HEK293 (cell line): ENCODE data around the gene TEC.

Experiments
- CTCF ChIA-PET: fragments of 350-600 bp; formaldehyde crosslinking; extraction: SDS; loops from one replicate; lab custom pipeline; 2021; ENCODE audit warnings: antibody characterized with exemption; lab: Yijun Ruan, JAX
- POLR2A ChIA-PET: fragments of 300-600 bp; formaldehyde crosslinking; extraction: SDS; loops from one replicate; lab custom pipeline; 2020; ENCODE audit warnings: antibody characterized with exemption, inconsistent platforms; lab: Yijun Ruan, JAX
- H3K27ac ChIP-seq: fragments of 200-500 bp; sonication (Bioruptor generic); 2 replicates; pipeline ENCODE4 v1.5.1; 2014; ENCODE audit warnings: low read depth, low read length, control low read depth, inconsistent platforms; ENCODE audit errors: extremely low read depth
- H3K36me3 ChIP-seq, 2 experiments: fragments of 200-500 bp in 1 of 2; sonication (Bioruptor generic) in 1 of 2; 1 replicate in 1 of 2; 2 replicates in 1 of 2; pipeline ENCODE4 v1.5.1; 2014 to 2017; ENCODE audit warnings: inconsistent platforms in 2 of 2, low read length in 2 of 2; ENCODE audit not compliant: control insufficient read depth in 2 of 2, insufficient read depth in 1 of 2
- H3K4me1 ChIP-seq: fragments of 200-500 bp; sonication (Bioruptor generic); 2 replicates; pipeline ENCODE4 v1.5.1; 2014; ENCODE audit warnings: mild to moderate bottlenecking, low read length, inconsistent platforms; ENCODE audit not compliant: control insufficient read depth, insufficient read depth
- H3K4me3 ChIP-seq: 2 replicates; pipeline ENCODE4 v1.5.1; 2011; ENCODE audit warnings: low read depth, mild to moderate bottlenecking, control low read depth, low read length, moderate library complexity
- H3K9me3 ChIP-seq: fragments of 200-500 bp; sonication (Bioruptor generic); 2 replicates; pipeline ENCODE4 v1.5.1; 2014; ENCODE audit warnings: low read depth, low read length, inconsistent platforms; ENCODE audit not compliant: control insufficient read depth, insufficient read depth
- KLF10 ChIP-seq: fragments of 450-650 bp; IDR thresholded peaks from 2 replicates; pipeline ENCODE4 v1.5.1; 2018; ENCODE audit warnings: missing biosample characterization, mild to moderate bottlenecking, missing genetic modification characterization
- MYNN ChIP-seq: fragments of 450-650 bp; formaldehyde crosslinking; IDR thresholded peaks from 2 replicates; pipeline ENCODE4 v1.5.1; 2016; ENCODE audit warnings: missing biosample characterization, missing genetic modification characterization, borderline replicate concordance
- PRDM1 ChIP-seq: fragments of 450-650 bp; formaldehyde crosslinking; IDR thresholded peaks from 2 replicates; pipeline ENCODE4; 2016; ENCODE audit warnings: missing biosample characterization, missing genetic modification characterization
- YY1 ChIP-seq: fragments of 450-650 bp; formaldehyde crosslinking; IDR thresholded peaks from 2 replicates; pipeline ENCODE4 v1.5.1; 2018; ENCODE audit warnings: missing biosample characterization, missing genetic modification characterization
- ZEB2 ChIP-seq: fragments of 450-650 bp; formaldehyde crosslinking; IDR thresholded peaks from 2 replicates; pipeline ENCODE4 v1.5.1; 2016; ENCODE audit warnings: missing biosample characterization, missing genetic modification characterization
- ZNF112 ChIP-seq: fragments of 450-650 bp; formaldehyde crosslinking; IDR thresholded peaks from 2 replicates; pipeline ENCODE4 v1.5.0; 2017; ENCODE audit warnings: missing biosample characterization, missing genetic modification characterization
- ZNF114 ChIP-seq: fragments of 450-650 bp; formaldehyde crosslinking; IDR thresholded peaks from 2 replicates; pipeline ENCODE4 v1.5.0; 2017; ENCODE audit warnings: missing biosample characterization, missing genetic modification characterization
- ZNF121 ChIP-seq: fragments of 450-650 bp; formaldehyde crosslinking; IDR thresholded peaks from 2 replicates; pipeline ENCODE4 v1.5.1; 2016; ENCODE audit warnings: missing biosample characterization, missing genetic modification characterization
- ZNF221 ChIP-seq: fragments of 450-650 bp; formaldehyde crosslinking; IDR thresholded peaks from 2 replicates; pipeline ENCODE4 v1.5.1; 2017; ENCODE audit warnings: missing biosample characterization, missing genetic modification characterization, borderline replicate concordance
- ZNF350 ChIP-seq: fragments of 450-650 bp; formaldehyde crosslinking; IDR thresholded peaks from 2 replicates; pipeline ENCODE4 v1.5.0; 2017; ENCODE audit warnings: missing biosample characterization, mild to moderate bottlenecking, missing genetic modification characterization
- ZNF48 ChIP-seq: fragments of 450-650 bp; formaldehyde crosslinking; IDR thresholded peaks from 2 replicates; pipeline ENCODE4 v1.5.1; 2016; ENCODE audit warnings: missing biosample characterization, missing genetic modification characterization
- ZNF544 ChIP-seq: fragments of 450-650 bp; formaldehyde crosslinking; IDR thresholded peaks from 2 replicates; pipeline ENCODE4 v1.5.0; 2017; ENCODE audit warnings: missing biosample characterization, missing genetic modification characterization
- ZNF596 ChIP-seq: fragments of 450-650 bp; IDR thresholded peaks from 2 replicates; pipeline ENCODE4 v1.5.0; 2018; ENCODE audit warnings: missing biosample characterization, mild to moderate bottlenecking, missing genetic modification characterization, moderate library complexity
- ZNF76 ChIP-seq: fragments of 450-650 bp; formaldehyde crosslinking; IDR thresholded peaks from 2 replicates; pipeline ENCODE4; 2016; ENCODE audit warnings: low read depth, missing biosample characterization, missing genetic modification characterization, borderline replicate concordance
- TF ChIP-seq, protein P1 (sequence below): fragments of 450-650 bp; formaldehyde crosslinking; IDR thresholded peaks from 2 replicates; pipeline ENCODE4 v1.5.1; 2016; ENCODE audit warnings: missing biosample characterization, missing genetic modification characterization
- TF ChIP-seq, protein P2 (sequence below): fragments of 450-650 bp; formaldehyde crosslinking; conservative IDR thresholded peaks from 2 replicates; pipeline ENCODE4 v1.5.1; 2016; ENCODE audit warnings: low read depth, missing biosample characterization, missing genetic modification characterization
- TF ChIP-seq, protein P3 (sequence below): fragments of 450-650 bp; formaldehyde crosslinking; IDR thresholded peaks from 2 replicates; pipeline ENCODE4 v1.5.1; 2017; ENCODE audit warnings: missing biosample characterization, missing genetic modification characterization
- TF ChIP-seq, protein P4 (sequence below): fragments of 450-650 bp; formaldehyde crosslinking; IDR thresholded peaks from 2 replicates; pipeline ENCODE4 v1.5.1; 2017; ENCODE audit warnings: missing biosample characterization, missing genetic modification characterization
- TF ChIP-seq, protein P5 (sequence below): fragments of 450-650 bp; formaldehyde crosslinking; IDR thresholded peaks from 2 replicates; pipeline ENCODE4 v1.5.1; 2016; ENCODE audit warnings: missing biosample characterization, missing genetic modification characterization, borderline replicate concordance

Gene TEC

DNA sequence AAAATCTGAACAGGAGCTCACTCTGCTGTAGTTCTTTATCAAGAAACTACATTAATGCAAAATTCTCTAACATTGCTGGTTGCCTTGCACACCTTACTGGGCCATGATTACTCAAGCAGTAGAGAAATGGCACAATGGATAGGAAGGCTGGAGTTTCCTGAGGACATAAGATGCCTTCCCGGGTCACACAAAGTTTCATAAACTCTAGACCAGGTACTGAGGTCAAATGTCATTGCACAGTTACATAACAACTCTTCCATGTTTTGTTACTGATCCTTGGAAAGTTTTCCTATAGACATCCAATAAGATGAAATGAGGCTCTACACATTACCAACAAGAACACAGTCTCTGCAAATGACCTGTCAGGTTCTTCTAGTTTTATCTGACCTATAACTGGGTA, 9.9 kb downstream of the TEC start (continued):
- TF ChIP-seq, protein P1, sequence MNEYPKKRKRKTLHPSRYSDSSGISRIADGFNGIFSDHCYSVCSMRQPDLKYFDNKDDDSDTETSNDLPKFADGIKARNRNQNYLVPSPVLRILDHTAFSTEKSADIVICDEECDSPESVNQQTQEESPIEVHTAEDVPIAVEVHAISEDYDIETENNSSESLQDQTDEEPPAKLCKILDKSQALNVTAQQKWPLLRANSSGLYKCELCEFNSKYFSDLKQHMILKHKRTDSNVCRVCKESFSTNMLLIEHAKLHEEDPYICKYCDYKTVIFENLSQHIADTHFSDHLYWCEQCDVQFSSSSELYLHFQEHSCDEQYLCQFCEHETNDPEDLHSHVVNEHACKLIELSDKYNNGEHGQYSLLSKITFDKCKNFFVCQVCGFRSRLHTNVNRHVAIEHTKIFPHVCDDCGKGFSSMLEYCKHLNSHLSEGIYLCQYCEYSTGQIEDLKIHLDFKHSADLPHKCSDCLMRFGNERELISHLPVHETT (tag by site-specific recombination): no peak
- no peak for TF ChIP-seq ZNF544 (tag by site-specific recombination)
- TF ChIP-seq, protein P2, sequence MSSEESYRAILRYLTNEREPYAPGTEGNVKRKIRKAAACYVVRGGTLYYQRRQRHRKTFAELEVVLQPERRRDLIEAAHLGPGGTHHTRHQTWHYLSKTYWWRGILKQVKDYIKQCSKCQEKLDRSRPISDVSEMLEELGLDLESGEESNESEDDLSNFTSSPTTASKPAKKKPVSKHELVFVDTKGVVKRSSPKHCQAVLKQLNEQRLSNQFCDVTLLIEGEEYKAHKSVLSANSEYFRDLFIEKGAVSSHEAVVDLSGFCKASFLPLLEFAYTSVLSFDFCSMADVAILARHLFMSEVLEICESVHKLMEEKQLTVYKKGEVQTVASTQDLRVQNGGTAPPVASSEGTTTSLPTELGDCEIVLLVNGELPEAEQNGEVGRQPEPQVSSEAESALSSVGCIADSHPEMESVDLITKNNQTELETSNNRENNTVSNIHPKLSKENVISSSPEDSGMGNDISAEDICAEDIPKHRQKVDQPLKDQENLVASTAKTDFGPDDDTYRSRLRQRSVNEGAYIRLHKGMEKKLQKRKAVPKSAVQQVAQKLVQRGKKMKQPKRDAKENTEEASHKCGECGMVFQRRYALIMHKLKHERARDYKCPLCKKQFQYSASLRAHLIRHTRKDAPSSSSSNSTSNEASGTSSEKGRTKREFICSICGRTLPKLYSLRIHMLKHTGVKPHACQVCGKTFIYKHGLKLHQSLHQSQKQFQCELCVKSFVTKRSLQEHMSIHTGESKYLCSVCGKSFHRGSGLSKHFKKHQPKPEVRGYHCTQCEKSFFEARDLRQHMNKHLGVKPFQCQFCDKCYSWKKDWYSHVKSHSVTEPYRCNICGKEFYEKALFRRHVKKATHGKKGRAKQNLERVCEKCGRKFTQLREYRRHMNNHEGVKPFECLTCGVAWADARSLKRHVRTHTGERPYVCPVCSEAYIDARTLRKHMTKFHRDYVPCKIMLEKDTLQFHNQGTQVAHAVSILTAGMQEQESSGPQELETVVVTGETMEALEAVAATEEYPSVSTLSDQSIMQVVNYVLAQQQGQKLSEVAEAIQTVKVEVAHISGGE (tag by site-specific recombination): no peak
- no peak for TF ChIP-seq ZNF112 (tag by site-specific recombination)

DNA sequence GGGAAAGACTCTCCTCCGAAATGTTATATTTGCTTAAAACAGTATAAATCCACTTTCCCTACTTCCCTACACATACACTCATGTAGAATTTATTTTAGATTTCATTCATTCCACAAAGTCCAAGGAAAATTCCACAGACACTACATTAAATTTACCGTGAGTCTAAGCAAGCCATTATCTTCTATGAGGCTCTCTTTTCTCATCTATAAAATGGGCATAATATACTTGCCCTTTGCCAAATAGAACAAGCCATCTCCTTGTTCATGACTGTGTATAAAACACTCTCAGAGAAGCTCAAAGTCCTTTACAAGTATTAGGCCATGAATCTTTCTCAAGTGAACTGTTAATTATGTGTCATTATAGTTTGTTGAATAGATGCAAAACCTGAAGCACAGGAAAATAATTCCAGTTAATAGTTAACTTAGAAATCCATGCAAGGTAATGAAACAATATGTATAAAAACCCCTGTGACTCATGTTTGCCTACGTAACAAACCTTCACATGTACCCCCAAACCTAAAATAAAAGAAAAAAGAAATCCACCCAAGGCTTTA, 10.7 kb downstream of the TEC start:
- TF ChIP-seq ZEB2 (tag by site-specific recombination) (no peak), MYNN (tag by site-specific recombination) (no peak), ZNF114 (tag by site-specific recombination) (no peak), ZNF350 (tag by site-specific recombination) (no peak), ZNF48 (no peak), ZNF596 (no peak), ZNF221 (no peak), ZNF121 (tag by site-specific recombination) (no peak)
- TF ChIP-seq, protein P3, sequence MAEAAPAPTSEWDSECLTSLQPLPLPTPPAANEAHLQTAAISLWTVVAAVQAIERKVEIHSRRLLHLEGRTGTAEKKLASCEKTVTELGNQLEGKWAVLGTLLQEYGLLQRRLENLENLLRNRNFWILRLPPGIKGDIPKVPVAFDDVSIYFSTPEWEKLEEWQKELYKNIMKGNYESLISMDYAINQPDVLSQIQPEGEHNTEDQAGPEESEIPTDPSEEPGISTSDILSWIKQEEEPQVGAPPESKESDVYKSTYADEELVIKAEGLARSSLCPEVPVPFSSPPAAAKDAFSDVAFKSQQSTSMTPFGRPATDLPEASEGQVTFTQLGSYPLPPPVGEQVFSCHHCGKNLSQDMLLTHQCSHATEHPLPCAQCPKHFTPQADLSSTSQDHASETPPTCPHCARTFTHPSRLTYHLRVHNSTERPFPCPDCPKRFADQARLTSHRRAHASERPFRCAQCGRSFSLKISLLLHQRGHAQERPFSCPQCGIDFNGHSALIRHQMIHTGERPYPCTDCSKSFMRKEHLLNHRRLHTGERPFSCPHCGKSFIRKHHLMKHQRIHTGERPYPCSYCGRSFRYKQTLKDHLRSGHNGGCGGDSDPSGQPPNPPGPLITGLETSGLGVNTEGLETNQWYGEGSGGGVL (tag by site-specific recombination): no peak
- Histone ChIP-seq H3K4me1 (no peaks in the 10 kb centered on the region), H3K27ac (no peak overlapping the region), H3K4me3 (no peak overlapping the region), H3K36me3 (no peaks in the 10 kb centered on the region), H3K9me3 (no peaks in the 10 kb centered on the region)
- ChIA-PET POLR2A (no interaction called here), CTCF (no interaction called here)

DNA sequence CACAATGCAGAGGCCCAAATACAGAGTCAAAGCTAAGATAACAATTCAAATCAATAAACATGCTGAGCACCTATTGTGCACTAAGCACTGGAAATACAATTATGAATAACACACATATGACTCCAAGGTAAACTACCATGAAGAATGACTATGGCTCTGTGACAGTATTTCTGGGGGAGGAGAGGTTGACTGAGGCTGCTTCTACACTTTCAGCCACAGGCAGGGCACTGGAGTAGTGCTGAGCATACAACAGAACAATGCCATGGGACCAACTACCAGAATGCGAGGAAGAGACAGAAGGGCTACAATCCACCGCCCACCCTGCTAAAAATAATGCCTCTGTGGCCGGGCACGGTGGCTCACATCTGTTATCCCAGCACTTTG, 13.7 kb downstream of the TEC start:
- no peaks in the 10 kb centered on the region for H3K9me3 ChIP-seq
- POLR2A ChIA-PET: no interaction called here
- no peaks in the 10 kb centered on the region for H3K4me1 ChIP-seq
- CTCF ChIA-PET: no interaction called here
- no peak overlapping the region for H3K4me3 ChIP-seq
- H3K36me3 ChIP-seq: no peaks in the 10 kb centered on the region
- H3K27ac ChIP-seq: no peak overlapping the region
- TF ChIP-seq, protein P4, sequence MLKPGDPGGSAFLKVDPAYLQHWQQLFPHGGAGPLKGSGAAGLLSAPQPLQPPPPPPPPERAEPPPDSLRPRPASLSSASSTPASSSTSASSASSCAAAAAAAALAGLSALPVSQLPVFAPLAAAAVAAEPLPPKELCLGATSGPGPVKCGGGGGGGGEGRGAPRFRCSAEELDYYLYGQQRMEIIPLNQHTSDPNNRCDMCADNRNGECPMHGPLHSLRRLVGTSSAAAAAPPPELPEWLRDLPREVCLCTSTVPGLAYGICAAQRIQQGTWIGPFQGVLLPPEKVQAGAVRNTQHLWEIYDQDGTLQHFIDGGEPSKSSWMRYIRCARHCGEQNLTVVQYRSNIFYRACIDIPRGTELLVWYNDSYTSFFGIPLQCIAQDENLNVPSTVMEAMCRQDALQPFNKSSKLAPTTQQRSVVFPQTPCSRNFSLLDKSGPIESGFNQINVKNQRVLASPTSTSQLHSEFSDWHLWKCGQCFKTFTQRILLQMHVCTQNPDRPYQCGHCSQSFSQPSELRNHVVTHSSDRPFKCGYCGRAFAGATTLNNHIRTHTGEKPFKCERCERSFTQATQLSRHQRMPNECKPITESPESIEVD (tag by site-specific recombination): no peak
- TF ChIP-seq KLF10 (tag by site-specific recombination) (no peak), ZNF76 (tag by site-specific recombination) (no peak), PRDM1 (tag by site-specific recombination) (no peak), YY1 (tag by site-specific recombination) (no peak)
- TF ChIP-seq, protein P2 (tag by site-specific recombination): no peak
- TF ChIP-seq, protein P5, sequence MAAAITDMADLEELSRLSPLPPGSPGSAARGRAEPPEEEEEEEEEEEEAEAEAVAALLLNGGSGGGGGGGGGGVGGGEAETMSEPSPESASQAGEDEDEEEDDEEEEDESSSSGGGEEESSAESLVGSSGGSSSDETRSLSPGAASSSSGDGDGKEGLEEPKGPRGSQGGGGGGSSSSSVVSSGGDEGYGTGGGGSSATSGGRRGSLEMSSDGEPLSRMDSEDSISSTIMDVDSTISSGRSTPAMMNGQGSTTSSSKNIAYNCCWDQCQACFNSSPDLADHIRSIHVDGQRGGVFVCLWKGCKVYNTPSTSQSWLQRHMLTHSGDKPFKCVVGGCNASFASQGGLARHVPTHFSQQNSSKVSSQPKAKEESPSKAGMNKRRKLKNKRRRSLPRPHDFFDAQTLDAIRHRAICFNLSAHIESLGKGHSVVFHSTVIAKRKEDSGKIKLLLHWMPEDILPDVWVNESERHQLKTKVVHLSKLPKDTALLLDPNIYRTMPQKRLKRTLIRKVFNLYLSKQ (tag by site-specific recombination): no peak
